H9 (cell line): Measurements from ENCODE around the gene SPATS2. TPM values are rescaled to one million over a fixed set of nuclear protein-coding genes. Genes with fewer than 3 reads are reported as not detected.

Experiments
- DNase-seq: peaks from one replicate; pipeline ENCODE4 v3.0.0-alpha.2; 2017
- H2AFZ ChIP-seq: one replicate; pipeline ENCODE4 v1.6.1; 2013; ENCODE audit warnings: mild to moderate bottlenecking, low read length, control low read depth, moderate library complexity
- H2AK5ac ChIP-seq: 2 replicates; pipeline ENCODE4 v1.6.1; 2013; ENCODE audit warnings: low read length, control low read depth, mixed read lengths; ENCODE audit not compliant: insufficient read length
- H2BK120ac ChIP-seq: one replicate; pipeline ENCODE4 v1.6.1; 2013; ENCODE audit warnings: low read depth, mild to moderate bottlenecking, low read length, control low read depth, inconsistent platforms; ENCODE audit not compliant: poor library complexity, severe bottlenecking
- H2BK12ac ChIP-seq: 2 replicates; pipeline ENCODE4 v1.6.1; 2013; ENCODE audit warnings: low read length, control low read depth, mixed read lengths, low read depth; ENCODE audit not compliant: insufficient read length
- H2BK15ac ChIP-seq: 2 replicates; pipeline ENCODE4 v1.6.1; 2013; ENCODE audit warnings: low read depth, low read length, control low read depth
- H2BK20ac ChIP-seq: one replicate; pipeline ENCODE4 v1.6.1; 2013; ENCODE audit warnings: low read depth, mild to moderate bottlenecking, low read length, control low read depth, inconsistent platforms; ENCODE audit not compliant: poor library complexity, severe bottlenecking
- H2BK5ac ChIP-seq: 2 replicates; pipeline ENCODE4 v1.6.1; 2013; ENCODE audit warnings: low read length, control low read depth, mixed read lengths; ENCODE audit not compliant: insufficient read length
- H3K14ac ChIP-seq: 2 replicates; pipeline ENCODE4 v1.6.1; 2013; ENCODE audit warnings: low read length, control low read depth; ENCODE audit not compliant: insufficient read depth
- H3K18ac ChIP-seq: 2 replicates; pipeline ENCODE4 v1.6.1; 2013; ENCODE audit warnings: low read depth, mild to moderate bottlenecking, mixed read lengths, low read length, control low read depth; ENCODE audit not compliant: insufficient read length
- H3K23ac ChIP-seq: 2 replicates; pipeline ENCODE4 v1.6.1; 2013; ENCODE audit warnings: low read length, control low read depth, mixed read lengths, low read depth; ENCODE audit not compliant: insufficient read length
- H3K23me2 ChIP-seq: 2 replicates; pipeline ENCODE4 v1.6.1; 2013; ENCODE audit warnings: low read depth, mild to moderate bottlenecking, mixed read lengths, low read length, control low read depth; ENCODE audit not compliant: insufficient read length, poor library complexity, severe bottlenecking
- H3K27ac ChIP-seq: 2 replicates; pipeline ENCODE4 v1.5.1; 2013; ENCODE audit warnings: low read length, control low read depth, mixed read lengths, low read depth; ENCODE audit not compliant: insufficient read length
- H3K27me3 ChIP-seq: 2 replicates; pipeline ENCODE4 v1.6.1; 2013; ENCODE audit warnings: low read length, control low read depth, inconsistent platforms; ENCODE audit not compliant: insufficient read depth
- H3K4ac ChIP-seq: 2 replicates; pipeline ENCODE4 v1.6.1; 2013; ENCODE audit warnings: low read depth, mild to moderate bottlenecking, control low read depth, inconsistent platforms, low read length, moderate library complexity
- H3K4me1 ChIP-seq: 2 replicates; pipeline ENCODE4 v1.6.1; 2013; ENCODE audit warnings: low read length, control low read depth, inconsistent platforms; ENCODE audit not compliant: insufficient read depth
- H3K4me2 ChIP-seq: 2 replicates; pipeline ENCODE4 v1.6.1; 2013; ENCODE audit warnings: low read length, control low read depth, mixed read lengths; ENCODE audit not compliant: insufficient read length, insufficient read depth
- H3K56ac ChIP-seq: 2 replicates; pipeline ENCODE4 v1.6.1; 2013; ENCODE audit warnings: low read depth, mild to moderate bottlenecking, mixed read lengths, low read length, control low read depth; ENCODE audit not compliant: insufficient read length
- H3K79me1 ChIP-seq: 2 replicates; pipeline ENCODE4 v1.6.1; 2013; ENCODE audit warnings: low read depth, mild to moderate bottlenecking, moderate library complexity, low read length, control low read depth, inconsistent platforms; ENCODE audit not compliant: insufficient read depth, poor library complexity, severe bottlenecking
- H3K79me2 ChIP-seq: 2 replicates; pipeline ENCODE4 v1.6.1; 2013; ENCODE audit warnings: low read length, control low read depth, inconsistent platforms; ENCODE audit not compliant: insufficient read depth
- H3K9ac ChIP-seq: 2 replicates; pipeline ENCODE4 v1.6.1; 2013; ENCODE audit warnings: low read length, control low read depth, mixed read lengths; ENCODE audit not compliant: insufficient read length; ENCODE audit errors: extremely low read depth
- H3K9me3 ChIP-seq: one replicate; pipeline ENCODE4 v1.6.1; 2013; ENCODE audit warnings: low read depth, low read length, inconsistent platforms; ENCODE audit not compliant: control insufficient read depth
- H3T11ph ChIP-seq: one replicate; pipeline ENCODE4 v1.6.1; 2013; ENCODE audit warnings: mild to moderate bottlenecking, low read length, control low read depth, inconsistent platforms
- H4K20me1 ChIP-seq: one replicate; pipeline ENCODE4 v1.6.1; 2013; ENCODE audit not compliant: control insufficient read depth, insufficient read length, insufficient read depth
- H4K5ac ChIP-seq: 2 replicates; pipeline ENCODE4 v1.6.1; 2013; ENCODE audit warnings: low read depth, mild to moderate bottlenecking, mixed read lengths, low read length, control low read depth; ENCODE audit not compliant: insufficient read length
- H4K8ac ChIP-seq: replicated peaks from 2 replicates; pipeline ENCODE4 v1.6.1; 2013; ENCODE audit warnings: low read length, control low read depth, mixed read lengths, low read depth; ENCODE audit not compliant: insufficient read length
- H4K91ac ChIP-seq: 2 replicates; pipeline ENCODE4 v1.6.1; 2013; ENCODE audit warnings: low read depth, mild to moderate bottlenecking, moderate library complexity, mixed read lengths, low read length, control low read depth; ENCODE audit not compliant: insufficient read length
- H3K27ac Mint-ChIP-seq, 3 experiments: 2 replicates in 2 of 3; 3 replicates in 1 of 3; pipeline ENCODE4 v1.8.0; 2020 to 2021; ENCODE audit warnings: mixed read lengths in 3 of 3, mild to moderate bottlenecking in 1 of 3, moderate library complexity in 1 of 3
- H3K27me3 Mint-ChIP-seq: 2 replicates; pipeline ENCODE4 v1.8.0; 2021; ENCODE audit warnings: low read depth, mild to moderate bottlenecking, moderate library complexity, mixed read lengths
- H3K36me3 Mint-ChIP-seq, 3 experiments: 2 replicates in 2 of 3; 3 replicates in 1 of 3; pipeline ENCODE4 v1.8.0; 2020 to 2021; ENCODE audit warnings: low read depth in 3 of 3, mixed read lengths in 3 of 3; ENCODE audit not compliant: insufficient read depth in 1 of 3
- H3K4me1 Mint-ChIP-seq, 2 experiments: 2 replicates each; pipeline ENCODE4 v1.8.0; 2020; ENCODE audit warnings: mixed read lengths in 2 of 2
- H3K4me3 Mint-ChIP-seq, 2 experiments: 2 replicates in 1 of 2; 3 replicates in 1 of 2; pipeline ENCODE4 v1.8.0; 2020 to 2021; ENCODE audit warnings: mild to moderate bottlenecking in 2 of 2, mixed read lengths in 2 of 2, moderate library complexity in 1 of 2
- H3K9me3 Mint-ChIP-seq, 2 experiments: 2 replicates in 1 of 2; 3 replicates in 1 of 2; pipeline ENCODE4 v1.8.0; 2020; ENCODE audit warnings: mild to moderate bottlenecking in 2 of 2, mixed read lengths in 2 of 2, moderate library complexity in 1 of 2
- WGBS: extraction: QIAGEN DNeasy Blood & Tissue Kit; methylation state at CpG from one replicate; pipeline ENCODE4 v1.1.7; 2013; ENCODE audit warnings: missing lambda C conversion rate, low lambda C conversion rate, mixed read lengths; ENCODE audit not compliant: insufficient read length; ENCODE audit errors: extremely low coverage; 5-methylcytosine and 5-hydroxymethylcytosine counted together
- total RNA-seq: library from RNA; stranded (reverse); gene quantifications from 2 replicates; pipeline ENCODE4 v1.2.1, GENCODE V29; 2021
- TF ChIP-seq, protein P1 (sequence below): fragments of 200-600 bp; sonication (generic); conservative IDR thresholded peaks from 3 replicates; pipeline ENCODE4 v1.8.0; 2021; ENCODE audit warnings: antibody characterized with exemption, mild to moderate bottlenecking

SPATS2 gene
- total RNA-seq, 1 experiment from 2014 or later: 17.1 TPM

DNA sequence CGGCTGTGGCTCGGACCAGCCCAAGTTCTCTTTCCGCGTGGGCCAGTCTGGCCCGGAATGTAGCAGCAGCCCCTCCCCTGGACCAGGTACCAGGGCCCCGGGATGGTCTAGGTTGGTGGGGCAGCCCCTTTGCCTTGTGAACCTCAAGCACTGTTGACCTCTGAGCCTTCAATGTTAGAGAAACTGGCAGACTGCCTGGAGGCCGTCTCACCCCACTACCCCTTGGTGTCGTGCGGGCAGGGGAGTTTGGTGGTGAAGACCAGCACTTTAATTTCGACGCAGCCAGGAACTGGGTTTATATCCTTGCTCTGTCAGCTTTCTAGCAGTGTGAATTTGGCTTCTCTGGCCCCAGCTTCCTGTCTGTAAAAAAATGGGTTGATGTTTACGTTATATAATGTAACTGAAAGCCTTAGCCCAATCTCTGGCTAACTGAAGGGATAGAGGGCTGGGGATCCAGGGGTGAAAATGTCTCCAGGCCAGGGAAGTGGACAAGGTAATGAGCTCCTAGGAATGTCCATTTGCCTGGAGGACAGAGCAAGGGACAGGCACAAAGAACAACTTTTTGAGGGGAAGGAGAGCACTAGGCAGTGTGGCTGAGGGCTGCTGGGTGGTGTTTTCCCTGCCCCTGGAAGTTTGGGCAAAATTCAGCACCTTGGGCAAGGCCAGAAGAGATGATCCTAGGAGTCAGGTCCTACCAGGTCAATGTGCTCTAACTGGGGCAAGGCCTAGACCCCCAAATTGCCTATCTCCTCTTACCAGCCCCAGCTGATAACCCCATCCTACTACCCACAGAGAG is 189.3 kb downstream of the SPATS2 start:
- Histone ChIP-seq H4K20me1 (no peaks in the 10 kb centered on the region), H2BK12ac (no peak overlapping the region), H2AK5ac (no peak overlapping the region), H2BK5ac (no peak overlapping the region), H3K9me3 (no peaks in the 10 kb centered on the region), H4K5ac (no peak overlapping the region), H3K23me2 (no peaks in the 10 kb centered on the region), H2BK120ac (no peak overlapping the region), H3K4ac (no peak overlapping the region), H2BK15ac (no peak overlapping the region), H3T11ph (no peak overlapping the region), H3K56ac (no peak overlapping the region), H3K4me1 (no peaks in the 10 kb centered on the region), H3K14ac (no peak overlapping the region; the same call in 1 of the 2 replicates), H3K27me3 (no peaks in the 10 kb centered on the region), H3K79me2 (no peaks in the 10 kb centered on the region), H3K9ac (no peak overlapping the region), H4K91ac (no peak overlapping the region), H3K79me1 (no peaks in the 10 kb centered on the region), H3K27ac (no peak overlapping the region), H2BK20ac (no peak overlapping the region), H3K4me2 (no peak overlapping the region), H3K23ac (no peak overlapping the region), H3K18ac (no peak overlapping the region), H2AFZ (no peak overlapping the region), H4K8ac (no peak overlapping the region)
- Mint-ChIP-seq H3K4me3 (no peak overlapping the region), H3K27ac (peak overlapping the region in 1 of 3 experiments; percentile 44; a peak in 1 of 7 replicates), H3K36me3 (peaks cover 17 to 39% (median 37%) of the 10 kb centered on the region in 3 experiments; a peak in 6 of 7 replicates), H3K4me1 (no peaks in the 10 kb centered on the region), H3K27me3 (peaks cover 14% of the 10 kb centered on the region), H3K9me3 (no peaks in the 10 kb centered on the region; a peak in 1 of 5 replicates)
- no peak for DNase-seq
- WGBS: no CpG with 5 or more reads among the region's 12 CpGs
- TF ChIP-seq, protein P1, sequence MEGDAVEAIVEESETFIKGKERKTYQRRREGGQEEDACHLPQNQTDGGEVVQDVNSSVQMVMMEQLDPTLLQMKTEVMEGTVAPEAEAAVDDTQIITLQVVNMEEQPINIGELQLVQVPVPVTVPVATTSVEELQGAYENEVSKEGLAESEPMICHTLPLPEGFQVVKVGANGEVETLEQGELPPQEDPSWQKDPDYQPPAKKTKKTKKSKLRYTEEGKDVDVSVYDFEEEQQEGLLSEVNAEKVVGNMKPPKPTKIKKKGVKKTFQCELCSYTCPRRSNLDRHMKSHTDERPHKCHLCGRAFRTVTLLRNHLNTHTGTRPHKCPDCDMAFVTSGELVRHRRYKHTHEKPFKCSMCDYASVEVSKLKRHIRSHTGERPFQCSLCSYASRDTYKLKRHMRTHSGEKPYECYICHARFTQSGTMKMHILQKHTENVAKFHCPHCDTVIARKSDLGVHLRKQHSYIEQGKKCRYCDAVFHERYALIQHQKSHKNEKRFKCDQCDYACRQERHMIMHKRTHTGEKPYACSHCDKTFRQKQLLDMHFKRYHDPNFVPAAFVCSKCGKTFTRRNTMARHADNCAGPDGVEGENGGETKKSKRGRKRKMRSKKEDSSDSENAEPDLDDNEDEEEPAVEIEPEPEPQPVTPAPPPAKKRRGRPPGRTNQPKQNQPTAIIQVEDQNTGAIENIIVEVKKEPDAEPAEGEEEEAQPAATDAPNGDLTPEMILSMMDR: no peak
